Measurements from ENCODE around the gene AHNAK.

DNA sequence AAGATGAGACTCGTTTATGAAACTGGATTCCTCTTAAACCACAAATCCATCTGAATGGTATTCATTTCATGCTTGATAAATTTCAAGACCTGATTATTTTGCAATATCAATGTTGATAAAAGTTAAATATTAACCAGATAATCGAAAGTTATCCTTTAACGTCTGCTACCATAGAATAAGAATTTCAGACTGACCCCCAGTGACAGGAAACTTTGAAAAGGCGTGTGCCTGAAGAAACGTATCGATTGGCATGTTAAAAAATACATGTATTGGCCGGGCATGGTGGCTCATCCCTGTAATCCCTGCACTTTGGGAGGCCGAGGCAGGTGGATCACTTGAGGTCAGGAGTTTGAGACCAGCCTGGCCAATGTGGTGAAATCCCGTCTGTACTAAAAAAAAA lies 113.9 kb downstream of the AHNAK start:
- TF ChIP-seq SMC3 (IDR thresholded peaks at IDR 0.05) (no peak), EP300 (IDR thresholded peaks at IDR 0.05) (no peak), ZSCAN20 (CRISPR knock-in tag; IDR thresholded peaks at IDR 0.05) (no peak), ZFP36 (IDR thresholded peaks at IDR 0.05; ENCODE audit: borderline replicate concordance, partially characterized antibody) (no peak), POLR2A (IDR thresholded peaks at IDR 0.05; ENCODE audit: low read length) (no peak), KDM5A (IDR thresholded peaks at IDR 0.05) (no peak), MAZ (IDR thresholded peaks at IDR 0.05; ENCODE audit: borderline replicate concordance, low read depth, low read length) (no peak), NFE2L2 (conservative IDR thresholded peaks at IDR 0.05; ENCODE audit: low read length) (no peak), RFX5 (IDR thresholded peaks at IDR 0.05) (no peak)
- TF ChIP-seq, protein P1, sequence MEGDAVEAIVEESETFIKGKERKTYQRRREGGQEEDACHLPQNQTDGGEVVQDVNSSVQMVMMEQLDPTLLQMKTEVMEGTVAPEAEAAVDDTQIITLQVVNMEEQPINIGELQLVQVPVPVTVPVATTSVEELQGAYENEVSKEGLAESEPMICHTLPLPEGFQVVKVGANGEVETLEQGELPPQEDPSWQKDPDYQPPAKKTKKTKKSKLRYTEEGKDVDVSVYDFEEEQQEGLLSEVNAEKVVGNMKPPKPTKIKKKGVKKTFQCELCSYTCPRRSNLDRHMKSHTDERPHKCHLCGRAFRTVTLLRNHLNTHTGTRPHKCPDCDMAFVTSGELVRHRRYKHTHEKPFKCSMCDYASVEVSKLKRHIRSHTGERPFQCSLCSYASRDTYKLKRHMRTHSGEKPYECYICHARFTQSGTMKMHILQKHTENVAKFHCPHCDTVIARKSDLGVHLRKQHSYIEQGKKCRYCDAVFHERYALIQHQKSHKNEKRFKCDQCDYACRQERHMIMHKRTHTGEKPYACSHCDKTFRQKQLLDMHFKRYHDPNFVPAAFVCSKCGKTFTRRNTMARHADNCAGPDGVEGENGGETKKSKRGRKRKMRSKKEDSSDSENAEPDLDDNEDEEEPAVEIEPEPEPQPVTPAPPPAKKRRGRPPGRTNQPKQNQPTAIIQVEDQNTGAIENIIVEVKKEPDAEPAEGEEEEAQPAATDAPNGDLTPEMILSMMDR (IDR thresholded peaks at IDR 0.05) = no peak
- TF ChIP-seq, protein P2, sequence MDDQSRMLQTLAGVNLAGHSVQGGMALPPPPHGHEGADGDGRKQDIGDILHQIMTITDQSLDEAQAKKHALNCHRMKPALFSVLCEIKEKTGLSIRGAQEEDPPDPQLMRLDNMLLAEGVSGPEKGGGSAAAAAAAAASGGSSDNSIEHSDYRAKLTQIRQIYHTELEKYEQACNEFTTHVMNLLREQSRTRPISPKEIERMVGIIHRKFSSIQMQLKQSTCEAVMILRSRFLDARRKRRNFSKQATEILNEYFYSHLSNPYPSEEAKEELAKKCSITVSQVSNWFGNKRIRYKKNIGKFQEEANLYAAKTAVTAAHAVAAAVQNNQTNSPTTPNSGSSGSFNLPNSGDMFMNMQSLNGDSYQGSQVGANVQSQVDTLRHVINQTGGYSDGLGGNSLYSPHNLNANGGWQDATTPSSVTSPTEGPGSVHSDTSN (IDR thresholded peaks at IDR 0.05) = no peak
- TF ChIP-seq, protein P3, sequence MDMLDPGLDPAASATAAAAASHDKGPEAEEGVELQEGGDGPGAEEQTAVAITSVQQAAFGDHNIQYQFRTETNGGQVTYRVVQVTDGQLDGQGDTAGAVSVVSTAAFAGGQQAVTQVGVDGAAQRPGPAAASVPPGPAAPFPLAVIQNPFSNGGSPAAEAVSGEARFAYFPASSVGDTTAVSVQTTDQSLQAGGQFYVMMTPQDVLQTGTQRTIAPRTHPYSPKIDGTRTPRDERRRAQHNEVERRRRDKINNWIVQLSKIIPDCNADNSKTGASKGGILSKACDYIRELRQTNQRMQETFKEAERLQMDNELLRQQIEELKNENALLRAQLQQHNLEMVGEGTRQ (IDR thresholded peaks at IDR 0.05) = no peak
- TF ChIP-seq, protein P4, sequence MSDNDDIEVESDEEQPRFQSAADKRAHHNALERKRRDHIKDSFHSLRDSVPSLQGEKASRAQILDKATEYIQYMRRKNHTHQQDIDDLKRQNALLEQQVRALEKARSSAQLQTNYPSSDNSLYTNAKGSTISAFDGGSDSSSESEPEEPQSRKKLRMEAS (IDR thresholded peaks at IDR 0.05) = no peak

Measured in A549 (cell line).